ENCODE data around the gene BLOC1S4. TPM values are rescaled to one million over a fixed set of nuclear protein-coding genes. Genes with fewer than 3 reads are reported as not detected.

Gene BLOC1S4
- total and polyA plus RNA-seq, 2 donors (not counting 1 experiment from before 2014, with no cell fraction given): 26.3 to 35.5 TPM

GRCh38 chr4:6742507-6742906 lies 26.5 kb downstream of the BLOC1S4 start:
- Histone ChIP-seq H4K20me1 (ENCODE audit: control insufficient read depth, insufficient read depth, low read length, poor library complexity, severe bottlenecking) (no peaks in the 10 kb centered on the region), H3K27ac (ENCODE audit: low read length in 2 of 2) (no peak overlapping the region), H2AFZ (ENCODE audit: insufficient read depth, low read depth, low read length, poor library complexity, severe bottlenecking) (no peak overlapping the region), H3K4me3 (ENCODE audit: control extremely low read depth in 1 of 5, extremely low read depth in 1 of 5, insufficient read depth in 1 of 5, low read depth in 2 of 5, low read length in 4 of 5) (no peak overlapping the region), H3K79me2 (ENCODE audit: control insufficient read depth, insufficient read depth, low read length) (no peaks in the 10 kb centered on the region), H3K4me1 (ENCODE audit: control insufficient read depth in 2 of 2, insufficient read depth in 2 of 2, low read length in 2 of 2) (no peaks in the 10 kb centered on the region), H3K9ac (ENCODE audit: low read length) (no peak overlapping the region), H3K36me3 (replicated peaks in 1 of 2; ENCODE audit: control extremely low read depth in 1 of 2, control insufficient read depth in 1 of 2, extremely low read depth in 1 of 2, insufficient read depth in 2 of 2, low read length in 1 of 2) (no peaks in the 10 kb centered on the region), H3K9me3 (ENCODE audit: control extremely low read depth in 1 of 3, control insufficient read depth in 2 of 3, insufficient read depth in 1 of 3, low read length in 2 of 3) (peaks cover 0 to 1% (median 0%) of the 10 kb centered on the region in 3 donors), H3K4me2 (replicated peaks; ENCODE audit: low read depth, low read length, poor library complexity, severe bottlenecking) (no peak overlapping the region), H3K27me3 (replicated peaks in 1 of 4; ENCODE audit: control extremely low read depth in 1 of 4, control insufficient read depth in 3 of 4, insufficient read depth in 4 of 4, low read length in 3 of 4) (no peaks in the 10 kb centered on the region)
- no peak for ATAC-seq (ENCODE audit: low read depth)
- no CpG with 5 or more reads among the region's 2 CpGs for WGBS (ENCODE audit: insufficient coverage)
- DNase-seq: no peak
- CTCF ChIA-PET: no interaction called here
- Mint-ChIP-seq H3K9me3 (ENCODE audit: insufficient read depth) (no peaks in the 10 kb centered on the region), H3K27ac (no peak overlapping the region), H3K4me1 (no peaks in the 10 kb centered on the region), H3K27me3 (peaks cover 23% of the 10 kb centered on the region), H3K4me3 (no peak overlapping the region)
- POLR2A ChIA-PET: no interaction called here
- intact Hi-C loops (cut with micrococcal nuclease): no loop called here
- TF ChIP-seq CTCF (IDR thresholded peaks at IDR 0.05): no peak
- TF ChIP-seq EZH2 (IDR thresholded peaks at IDR 0.05; ENCODE audit: borderline replicate concordance, insufficient read depth, low read depth, low read length, poor library complexity, severe bottlenecking): no peak

- no peaks in the 10 kb centered on the region for H3K36me3 ChIP-seq (replicated peaks in 1 of 2; ENCODE audit: control extremely low read depth in 1 of 2, control insufficient read depth in 1 of 2, extremely low read depth in 1 of 2, insufficient read depth in 2 of 2, low read length in 1 of 2)
- no peak for ATAC-seq (ENCODE audit: low read depth)
- H3K4me3 ChIP-seq (ENCODE audit: control extremely low read depth in 1 of 5, extremely low read depth in 1 of 5, insufficient read depth in 1 of 5, low read depth in 2 of 5, low read length in 4 of 5): no peak overlapping the region
- no peaks in the 10 kb centered on the region for H4K20me1 ChIP-seq (ENCODE audit: control insufficient read depth, insufficient read depth, low read length, poor library complexity, severe bottlenecking)
- H3K4me2 ChIP-seq (replicated peaks; ENCODE audit: low read depth, low read length, poor library complexity, severe bottlenecking): no peak overlapping the region
- H3K9me3 Mint-ChIP-seq (ENCODE audit: insufficient read depth): no peaks in the 10 kb centered on the region
- no peak overlapping the region for H3K4me3 Mint-ChIP-seq
- DNase-seq: no peak
- WGBS (ENCODE audit: insufficient coverage): 80% methylated on average over 7 of the region's 11 CpGs
- H3K27me3 Mint-ChIP-seq: peaks cover 21% of the 10 kb centered on the region
- H3K9me3 ChIP-seq (ENCODE audit: control extremely low read depth in 1 of 3, control insufficient read depth in 2 of 3, insufficient read depth in 1 of 3, low read length in 2 of 3): peaks cover 0 to 1% (median 0%) of the 10 kb centered on the region in 3 donors
- no peak for TF ChIP-seq EZH2 (IDR thresholded peaks at IDR 0.05; ENCODE audit: borderline replicate concordance, insufficient read depth, low read depth, low read length, poor library complexity, severe bottlenecking)
- TF ChIP-seq CTCF (IDR thresholded peaks at IDR 0.05): no peak
- no peaks in the 10 kb centered on the region for H3K4me1 Mint-ChIP-seq
- POLR2A ChIA-PET: no interaction called here
- intact Hi-C loops (cut with micrococcal nuclease): no loop called here
- H3K79me2 ChIP-seq (ENCODE audit: control insufficient read depth, insufficient read depth, low read length): no peaks in the 10 kb centered on the region
- CTCF ChIA-PET: interaction anchor here (1.7 kb wide), 1 partner anchor 131 kb away, joined by 4 read pairs; no protein-coding TSS in a partner anchor
- no peak overlapping the region for H3K27ac Mint-ChIP-seq
- no peaks in the 10 kb centered on the region for H3K4me1 ChIP-seq (ENCODE audit: control insufficient read depth in 2 of 2, insufficient read depth in 2 of 2, low read length in 2 of 2)
- H3K27me3 ChIP-seq (replicated peaks in 1 of 4; ENCODE audit: control extremely low read depth in 1 of 4, control insufficient read depth in 3 of 4, insufficient read depth in 4 of 4, low read length in 3 of 4): no peaks in the 10 kb centered on the region
- no peak overlapping the region for H3K9ac ChIP-seq (ENCODE audit: low read length)
- H3K27ac ChIP-seq (ENCODE audit: low read length in 2 of 2): no peak overlapping the region
- H2AFZ ChIP-seq (ENCODE audit: insufficient read depth, low read depth, low read length, poor library complexity, severe bottlenecking): no peak overlapping the region
Measured at GRCh38 chr4:6742989-6743388, 27.0 kb downstream of the BLOC1S4 start.
